IPS-NIHi7 (cell line): ENCODE measurements around the gene SPATC1L.

Source experiments
- DNase-seq: peaks from one replicate; pipeline ENCODE4 v3.0.0; 2012; ENCODE audit warnings: mixed read lengths; ENCODE audit errors: extremely low spot score

Gene SPATC1L

DNA sequence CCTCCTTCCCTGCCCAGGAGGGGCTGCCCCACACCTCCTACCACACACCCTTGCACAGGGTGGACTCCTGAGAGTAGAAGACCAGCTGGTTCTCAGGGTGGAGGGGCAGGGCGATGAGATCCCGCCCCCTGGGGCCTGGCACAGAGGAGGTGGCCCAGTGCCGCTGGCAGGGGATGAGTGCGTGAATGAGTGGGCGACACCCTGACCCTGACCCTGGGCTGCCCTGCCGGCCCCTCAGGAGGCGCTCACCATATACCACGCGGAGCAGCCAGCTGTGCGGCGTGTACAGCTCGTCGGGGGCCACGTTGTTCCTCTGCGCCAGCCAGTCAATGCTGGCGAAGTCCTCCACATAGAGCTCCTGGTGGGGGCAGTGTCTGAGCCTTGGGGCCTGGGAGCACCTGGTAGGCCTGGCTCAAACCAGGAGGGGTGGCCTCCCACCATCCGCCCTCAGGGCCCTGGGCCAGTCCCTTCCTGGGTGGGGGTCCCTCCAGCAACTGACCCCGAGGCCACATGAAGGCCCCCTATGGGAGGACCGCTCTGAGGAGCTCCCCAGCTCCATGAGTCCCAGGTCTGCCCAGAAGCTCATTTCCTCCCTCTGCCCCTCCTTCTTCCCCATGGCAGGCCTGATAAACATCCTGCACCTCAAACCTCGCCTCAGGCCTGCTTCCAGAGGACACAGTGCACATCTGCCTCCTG is 31.3 kb upstream of the SPATC1L start:
- no peak for DNase-seq

- DNase-seq, result no peak
Measured at GRCh38 chr21:46214478-46215340, 30.4 kb upstream of the SPATC1L start.

DNA sequence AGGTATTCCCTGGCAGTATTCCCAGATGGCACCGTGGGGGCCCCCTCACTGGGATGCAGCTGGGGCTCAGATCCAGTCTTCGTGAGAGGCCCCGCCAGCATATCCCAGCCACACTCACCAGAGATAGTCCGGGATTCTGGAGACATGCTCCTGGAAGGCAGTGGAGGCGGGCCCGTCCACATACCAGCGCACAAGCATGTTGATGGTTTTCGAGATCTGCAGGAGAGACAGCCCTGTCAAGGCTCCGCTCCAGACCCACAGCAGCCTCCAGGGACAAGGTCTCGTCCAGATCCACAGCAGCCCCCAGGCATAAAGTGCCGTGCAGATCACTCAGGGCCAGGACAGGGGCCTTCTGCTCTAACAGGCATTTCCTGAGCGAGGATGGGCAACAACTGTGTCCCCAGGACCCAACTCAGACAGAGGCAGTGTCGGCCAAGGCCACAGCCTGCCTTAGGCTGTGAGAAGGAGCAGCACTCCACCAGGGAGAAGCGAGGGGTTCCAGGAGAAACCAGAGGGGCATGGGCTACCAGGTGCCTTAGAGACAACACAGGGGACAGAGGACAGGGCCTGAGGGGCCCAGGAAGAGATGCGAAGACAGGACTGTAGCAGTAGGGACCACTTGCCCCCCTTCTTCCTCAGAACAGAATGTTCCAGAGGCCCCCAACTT is 29.5 kb upstream of the SPATC1L start:
- no peak for DNase-seq

GRCh38 chr21:46212721-46213484 is 28.6 kb upstream of the SPATC1L start:
- no peak for DNase-seq

GRCh38 chr21:46211786-46212720 is 27.8 kb upstream of the SPATC1L start:
- DNase-seq, result no peak

DNA sequence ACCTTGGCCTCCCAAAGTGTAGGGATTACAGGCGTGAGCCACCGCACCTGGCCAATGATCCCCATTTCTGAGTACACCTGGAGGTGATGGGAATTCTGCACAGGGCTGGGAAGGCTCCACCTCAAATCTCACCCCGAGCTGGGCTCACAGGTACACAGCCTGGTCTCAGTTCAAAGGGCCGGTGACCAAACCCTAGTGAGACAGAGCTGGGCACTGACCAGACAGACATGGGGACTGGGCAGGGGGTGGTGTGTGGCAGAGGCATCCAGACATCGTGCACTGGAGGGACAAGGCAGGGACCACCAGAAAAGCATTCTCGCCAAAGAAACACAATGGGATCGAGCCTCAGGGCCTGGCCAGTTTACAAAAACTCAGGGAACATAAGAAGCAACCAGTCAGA is 27.1 kb upstream of the SPATC1L start:
- no peak for DNase-seq

GRCh38 chr21:46210378-46211136 is 26.3 kb upstream of the SPATC1L start:
- no peak for DNase-seq

DNA sequence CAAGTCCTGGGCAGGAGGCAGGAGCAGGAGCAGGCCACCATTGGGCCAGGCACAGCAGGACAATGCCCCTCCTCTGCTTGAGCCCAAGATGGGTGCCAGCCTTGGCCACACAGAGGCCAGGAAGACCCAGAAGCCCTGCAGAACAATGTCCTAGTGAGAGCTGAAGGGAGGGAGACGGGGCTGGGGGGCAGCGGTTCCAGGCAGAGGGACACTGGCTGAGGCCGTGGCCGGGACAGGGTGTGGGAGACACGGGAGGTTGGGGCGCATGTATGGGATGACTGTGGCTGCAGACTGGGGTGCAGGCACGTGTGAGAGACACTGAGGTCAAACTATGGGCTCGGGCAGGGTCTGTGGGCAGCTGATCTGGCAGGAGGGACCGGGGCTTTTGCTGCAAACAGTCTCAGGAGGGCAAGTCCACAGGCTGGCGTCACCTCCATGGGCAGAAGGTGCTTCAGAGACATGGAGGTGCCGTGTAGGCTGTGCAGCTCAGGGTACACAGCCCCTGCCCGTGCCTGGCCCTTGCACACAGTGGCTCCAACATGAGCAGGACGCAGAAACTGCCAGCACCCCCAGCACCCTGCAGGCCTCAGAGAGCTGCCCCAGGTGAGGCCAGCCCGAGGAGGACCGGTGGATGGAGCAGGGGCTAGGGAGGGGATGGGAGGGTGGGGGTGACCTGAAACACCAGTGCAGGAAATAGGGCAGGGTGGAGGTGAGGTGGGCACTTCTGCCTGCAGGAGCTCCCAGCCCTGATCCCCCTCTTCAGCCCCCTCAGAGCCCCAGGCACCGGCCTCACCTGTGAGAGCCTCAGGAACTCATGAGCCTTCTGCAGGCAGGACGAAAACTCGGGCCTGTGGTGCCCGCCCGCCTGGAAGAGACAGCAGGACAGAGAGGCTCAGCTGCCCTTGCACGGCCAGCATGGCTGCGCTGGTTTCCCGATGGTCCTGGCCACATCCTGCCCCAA is 24.8 kb upstream of the SPATC1L start:
- no peak for DNase-seq

DNA sequence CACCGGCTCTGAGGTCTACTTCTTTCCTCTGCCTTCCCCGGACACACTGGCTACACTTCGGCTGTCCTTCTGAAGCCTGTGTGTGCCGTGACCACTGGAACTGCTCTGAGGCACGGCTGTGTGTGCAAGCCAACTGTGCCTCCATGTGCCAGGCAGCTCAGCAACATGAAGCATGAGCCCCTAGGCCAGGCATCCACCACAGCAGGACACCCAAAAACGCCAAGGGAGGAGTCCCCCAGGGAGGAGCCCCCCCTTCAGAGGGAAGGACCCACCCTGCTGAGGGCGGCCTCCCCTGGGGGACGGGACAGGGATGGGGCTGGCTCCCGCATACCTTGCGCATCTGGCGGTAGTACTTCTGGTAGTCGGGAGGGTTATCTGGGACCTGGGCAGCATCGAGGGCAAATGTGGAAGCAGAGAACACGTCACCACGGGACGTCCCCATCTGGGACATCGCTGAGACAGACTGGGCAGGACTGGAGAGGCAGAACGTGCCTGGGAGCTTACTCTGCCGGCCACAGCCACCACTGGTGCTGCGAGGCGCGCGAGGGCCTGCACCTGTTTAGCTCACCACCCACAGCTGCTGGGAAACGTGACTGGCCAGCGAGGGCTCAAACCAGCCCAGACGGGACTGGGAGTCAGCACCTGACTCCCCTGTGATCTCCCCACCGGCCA is 23.8 kb upstream of the SPATC1L start:
- no peak for DNase-seq

- no peak for DNase-seq
Measured at GRCh38 chr21:46207006-46207919, 23.0 kb upstream of the SPATC1L start.

GRCh38 chr21:46206163-46207005 is 22.1 kb upstream of the SPATC1L start:
- DNase-seq, result no peak

- DNase-seq, result no peak
Measured at GRCh38 chr21:46205766-46206162, 21.5 kb upstream of the SPATC1L start.

- DNase-seq, result no peak
Measured at GRCh38 chr21:46205166-46205565, 20.9 kb upstream of the SPATC1L start.

DNA sequence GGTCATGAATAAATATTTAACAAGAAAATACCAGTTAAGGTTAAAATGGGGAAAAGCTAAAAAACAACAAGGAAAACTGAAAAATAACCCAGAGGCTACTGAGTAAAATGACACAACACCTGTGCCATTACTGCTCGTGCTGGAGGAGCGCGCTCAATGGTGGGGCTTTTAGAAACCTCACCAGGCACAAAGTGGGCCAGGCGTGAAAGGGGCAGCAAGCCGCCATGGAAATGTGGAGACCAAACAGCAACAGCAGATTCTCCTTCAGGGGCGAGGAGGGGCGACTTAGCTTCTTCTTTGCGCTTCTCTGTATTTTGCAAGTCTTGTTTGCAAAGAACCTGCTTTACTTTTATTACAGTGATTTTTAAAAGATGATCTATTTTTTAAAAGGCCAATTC is 18.9 kb upstream of the SPATC1L start:
- DNase-seq, result no peak

DNA sequence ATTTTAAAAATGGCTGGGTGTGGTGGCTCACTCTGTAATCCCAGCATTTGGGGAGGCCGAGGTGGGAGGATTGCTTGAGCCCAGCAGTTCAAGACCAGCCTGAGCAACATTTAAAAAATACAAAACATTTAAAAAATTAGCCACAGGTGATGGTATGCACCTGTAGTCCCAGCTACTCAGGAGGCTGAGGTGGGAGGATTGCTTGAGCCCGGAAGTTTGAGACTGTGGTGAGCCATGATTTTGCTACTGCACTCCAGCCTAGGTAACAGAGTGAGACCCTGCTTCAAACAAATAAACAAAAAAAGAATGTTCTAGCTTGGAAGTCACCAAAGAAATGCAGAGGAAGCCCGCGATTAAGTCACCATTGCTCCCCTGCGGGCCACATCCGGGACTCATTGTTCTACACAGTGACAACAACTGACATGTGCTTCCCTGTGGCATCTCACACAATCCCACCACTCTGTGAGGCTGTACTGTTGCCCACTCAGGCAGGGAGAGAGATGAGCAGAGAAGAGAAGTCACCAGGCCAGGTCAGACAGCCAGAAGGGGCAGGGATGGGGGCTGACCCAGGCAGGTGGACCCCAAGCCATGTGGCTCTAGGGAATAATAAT is 18.4 kb upstream of the SPATC1L start:
- no peak for DNase-seq
